Measurements from ENCODE around the gene KDF1. TPM values are rescaled to one million over a fixed set of nuclear protein-coding genes. Genes with fewer than 3 reads are reported as not detected.

Gene KDF1
- total RNA-seq, 1 donor: not detected

DNA sequence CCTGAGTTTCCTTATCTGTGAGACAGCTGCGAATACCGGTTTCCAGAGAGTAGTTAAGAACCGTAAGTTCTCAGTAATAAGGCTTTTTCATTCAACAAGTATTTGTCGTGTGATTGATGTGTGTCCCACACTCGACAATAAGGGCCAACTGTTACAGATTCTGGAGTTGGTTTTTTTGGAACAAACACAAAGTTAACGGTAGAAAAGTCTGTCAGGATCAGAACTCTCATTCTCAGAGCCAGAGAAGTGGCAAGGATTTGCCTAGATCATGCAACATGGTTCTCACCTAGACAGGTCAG is 37.9 kb downstream of the KDF1 start:
- H3K4me3 ChIP-seq (ENCODE audit: low read depth, low read length): peak overlapping the region; percentile 92
- TF ChIP-seq, protein P1, sequence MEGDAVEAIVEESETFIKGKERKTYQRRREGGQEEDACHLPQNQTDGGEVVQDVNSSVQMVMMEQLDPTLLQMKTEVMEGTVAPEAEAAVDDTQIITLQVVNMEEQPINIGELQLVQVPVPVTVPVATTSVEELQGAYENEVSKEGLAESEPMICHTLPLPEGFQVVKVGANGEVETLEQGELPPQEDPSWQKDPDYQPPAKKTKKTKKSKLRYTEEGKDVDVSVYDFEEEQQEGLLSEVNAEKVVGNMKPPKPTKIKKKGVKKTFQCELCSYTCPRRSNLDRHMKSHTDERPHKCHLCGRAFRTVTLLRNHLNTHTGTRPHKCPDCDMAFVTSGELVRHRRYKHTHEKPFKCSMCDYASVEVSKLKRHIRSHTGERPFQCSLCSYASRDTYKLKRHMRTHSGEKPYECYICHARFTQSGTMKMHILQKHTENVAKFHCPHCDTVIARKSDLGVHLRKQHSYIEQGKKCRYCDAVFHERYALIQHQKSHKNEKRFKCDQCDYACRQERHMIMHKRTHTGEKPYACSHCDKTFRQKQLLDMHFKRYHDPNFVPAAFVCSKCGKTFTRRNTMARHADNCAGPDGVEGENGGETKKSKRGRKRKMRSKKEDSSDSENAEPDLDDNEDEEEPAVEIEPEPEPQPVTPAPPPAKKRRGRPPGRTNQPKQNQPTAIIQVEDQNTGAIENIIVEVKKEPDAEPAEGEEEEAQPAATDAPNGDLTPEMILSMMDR (IDR thresholded peaks at IDR 0.05; ENCODE audit: insufficient read depth, low read length): no peak
- no peak for DNase-seq (ENCODE audit: low read depth)

DNA sequence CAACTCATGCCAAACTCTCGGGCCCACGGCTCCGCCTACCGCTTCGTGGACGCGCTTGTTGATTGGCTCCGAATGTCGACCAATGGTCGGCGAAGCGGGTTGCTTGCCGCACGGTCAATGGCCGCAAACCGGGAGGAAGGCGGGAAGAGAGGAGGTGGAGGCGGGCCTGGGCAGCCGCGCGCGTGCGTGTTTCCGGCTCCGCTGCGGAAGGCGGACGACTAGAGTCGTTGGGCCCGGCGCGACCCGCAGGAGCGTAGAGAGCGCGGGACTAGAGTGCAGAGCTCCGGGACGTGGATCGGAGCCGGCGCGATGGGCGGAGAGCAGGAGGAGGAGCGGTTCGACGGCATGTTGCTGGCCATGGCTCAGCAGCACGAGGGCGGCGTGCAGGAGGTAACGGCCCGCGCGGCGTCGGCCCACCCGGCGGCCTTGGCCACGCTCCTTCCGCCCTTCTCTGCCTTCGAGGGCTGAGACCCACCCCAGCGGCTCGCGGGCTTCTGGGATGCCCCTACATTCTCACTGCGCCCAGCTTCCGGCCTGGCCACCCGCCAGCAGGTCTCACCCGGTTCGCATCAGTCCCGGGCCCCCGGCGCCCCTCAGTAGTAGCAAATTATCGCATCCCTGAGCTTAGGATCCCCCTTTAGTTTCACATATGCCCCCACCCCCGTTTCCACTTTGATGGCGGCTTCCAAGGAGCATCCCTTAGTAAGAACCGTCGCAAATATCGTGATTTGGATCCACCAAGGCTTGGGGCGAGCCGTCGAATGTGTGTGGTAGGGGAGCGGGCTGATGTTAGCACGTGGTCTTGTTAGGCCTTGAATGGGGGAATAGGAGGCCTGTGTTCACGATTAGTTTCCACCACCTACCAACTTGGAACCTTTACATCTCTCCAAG is 38.5 kb downstream of the KDF1 start, which contains the start of gene NUDC:
TSS of gene NUDC (plus strand) at position 204 of the 891 bp plus-strand sequence. CDS start at position 310, 106 bp downstream.
- peak; percentile 95 for DNase-seq (ENCODE audit: low read depth)
- TF ChIP-seq, protein P1 (IDR thresholded peaks at IDR 0.05; ENCODE audit: insufficient read depth, low read length): no peak
- H3K4me3 ChIP-seq (ENCODE audit: low read depth, low read length): peak within 1 kb of the TSS; percentile 92

DNA sequence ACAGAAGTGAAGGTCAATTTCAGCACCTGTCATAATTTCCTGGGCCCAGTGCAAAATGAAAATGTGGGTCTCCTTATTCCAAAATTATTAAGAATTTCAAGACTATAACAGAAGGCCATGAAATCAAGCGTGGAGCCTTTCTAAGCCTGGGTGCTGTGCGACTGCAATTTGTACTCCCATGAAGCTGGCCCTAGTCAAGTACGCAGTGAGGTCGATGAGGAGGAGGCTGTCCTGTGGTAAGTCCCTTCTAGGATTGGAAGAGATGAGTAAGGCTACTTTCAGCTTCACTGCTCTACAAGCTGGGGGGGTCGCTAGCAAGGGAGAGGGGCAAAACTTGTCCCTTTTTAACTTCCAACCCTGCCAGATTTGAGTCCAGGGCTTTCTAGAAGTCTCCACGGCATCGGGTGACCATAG is 39.1 kb downstream of the KDF1 start:
- peak overlapping the region; percentile 62 for H3K4me3 ChIP-seq (ENCODE audit: low read depth, low read length)
- no peak for DNase-seq (ENCODE audit: low read depth)
- TF ChIP-seq, protein P1 (IDR thresholded peaks at IDR 0.05; ENCODE audit: insufficient read depth, low read length): no peak

DNA sequence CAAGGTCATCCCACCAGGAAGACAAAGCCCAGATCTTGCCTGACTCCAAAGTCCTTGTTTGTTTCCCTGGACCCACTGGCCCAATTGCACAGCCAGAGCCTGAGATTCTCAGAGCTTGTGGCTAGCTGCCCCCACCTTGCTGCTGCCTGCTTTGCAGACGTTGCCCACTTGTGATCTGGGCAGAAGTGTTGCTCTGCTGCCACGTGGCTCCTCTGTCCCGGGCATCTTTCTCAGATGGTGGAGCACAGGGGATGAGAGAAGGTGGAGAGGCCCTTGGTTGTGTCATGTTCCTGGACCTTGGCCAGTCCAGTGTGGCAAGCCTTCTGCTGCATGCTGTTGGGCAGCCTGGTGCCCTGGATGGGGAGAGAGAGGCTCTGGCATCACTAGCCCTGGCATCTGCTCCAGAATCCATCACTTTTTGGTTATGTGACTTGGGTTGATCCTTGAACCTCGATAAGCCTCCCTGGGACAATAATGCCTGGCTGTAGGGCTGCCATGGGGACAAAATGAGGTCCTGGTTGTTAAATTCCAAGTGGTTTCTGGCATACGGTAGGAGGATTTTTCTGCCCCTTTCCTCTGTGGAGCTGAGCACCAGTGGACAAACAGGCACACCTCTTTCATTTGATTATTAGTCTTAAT is 44.9 kb downstream of the KDF1 start:
- DNase-seq (ENCODE audit: low read depth): no peak
- TF ChIP-seq, protein P1 (IDR thresholded peaks at IDR 0.05; ENCODE audit: insufficient read depth, low read length): no peak

DNA sequence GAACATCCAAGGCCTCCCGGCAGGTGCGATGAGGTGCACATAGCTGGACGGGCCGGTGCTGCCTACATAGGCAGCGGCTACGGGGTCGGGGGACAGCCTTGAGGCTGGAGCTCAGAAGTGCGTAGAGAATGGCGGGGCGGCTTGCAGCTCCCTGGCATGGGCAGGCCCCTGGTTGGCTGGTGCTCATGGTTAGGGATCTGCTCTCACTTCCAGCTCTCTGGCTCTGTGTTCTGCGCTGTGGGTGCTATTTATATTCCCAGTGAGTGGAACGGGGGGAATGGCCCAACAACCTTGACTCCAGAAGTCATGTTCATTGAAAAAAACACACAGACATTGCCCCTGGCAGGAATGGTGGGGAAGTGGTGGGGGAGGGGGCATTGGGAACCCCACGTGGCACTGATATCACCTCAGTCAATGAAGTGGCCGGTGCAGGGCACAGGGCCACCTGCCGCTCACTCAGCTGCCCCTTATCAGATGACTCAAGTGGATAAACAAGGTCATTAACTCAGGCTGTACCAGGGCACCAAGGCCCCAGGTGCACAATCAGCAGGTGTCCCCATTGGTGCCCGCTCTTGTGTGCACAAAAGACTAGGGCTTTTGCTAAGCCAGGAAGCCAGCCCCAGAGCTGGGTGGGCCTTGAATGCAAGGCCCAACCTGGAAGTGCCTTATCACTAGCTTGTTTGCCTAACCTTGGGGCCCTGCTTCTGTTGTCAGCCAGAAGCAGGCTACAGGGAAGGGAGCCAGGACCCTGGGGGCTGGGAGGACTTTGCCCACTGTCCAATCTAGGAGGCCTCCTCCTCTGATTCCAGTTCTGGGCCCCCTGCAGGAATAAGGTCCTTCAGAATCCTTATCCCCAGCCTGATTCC is 46.3 kb downstream of the KDF1 start, which contains the start of gene NR0B2:
TSS of gene NR0B2 (minus strand) at position 222 of the 866 bp plus-strand sequence. CDS start at position 187, 35 bp downstream.
- TF ChIP-seq, protein P1 (IDR thresholded peaks at IDR 0.05; ENCODE audit: insufficient read depth, low read length): no peak

More for the DNA sequence above, 44.9 kb downstream of the KDF1 start:
- no peak overlapping the region for H3K4me3 ChIP-seq (ENCODE audit: low read depth, low read length)

DNA sequence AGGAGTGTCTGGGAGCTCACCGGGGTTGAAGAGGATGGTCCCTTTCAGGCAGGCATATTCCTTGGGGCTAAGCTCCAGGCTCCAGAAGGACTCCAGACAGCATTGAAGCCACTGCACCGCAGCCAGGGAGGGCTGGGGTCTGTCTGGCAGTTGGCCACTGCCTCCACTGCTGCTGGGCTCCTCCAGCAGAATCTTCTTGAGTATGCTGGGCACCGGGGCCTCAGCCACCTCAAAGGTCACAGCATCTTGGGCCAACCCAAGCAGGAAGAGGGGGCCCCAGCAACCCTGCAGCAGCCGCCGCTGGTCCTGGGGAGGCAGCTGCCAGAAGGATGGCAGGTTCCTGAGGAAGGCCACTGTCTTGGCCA is 46.9 kb downstream of the KDF1 start:
- no peak for DNase-seq (ENCODE audit: low read depth)
- TF ChIP-seq, protein P1 (IDR thresholded peaks at IDR 0.05; ENCODE audit: insufficient read depth, low read length): no peak
- H3K4me3 ChIP-seq (ENCODE audit: low read depth, low read length): no peak overlapping the region

More for the DNA sequence above, 46.3 kb downstream of the KDF1 start, which contains the start of gene NR0B2:
- no peak for DNase-seq (ENCODE audit: low read depth)
- H3K4me3 ChIP-seq (ENCODE audit: low read depth, low read length): no peak within 1 kb of the TSS
